Adrenal gland (tissue), 5 donors: ENCODE measurements around the gene LCE1A.

Source experiments
- POLR2A ChIP-seq, 2 donors: fragments of 450-650 bp; IDR thresholded peaks; one replicate each; pipeline ENCODE4 v1.6.1; 2017; ENCODE audit warnings: antibody characterized with exemption in 2 of 2, mild to moderate bottlenecking in 2 of 2, moderate library complexity in 1 of 2
- TF ChIP-seq, protein P1 (sequence below), 6 experiments: fragments of 450-650 bp in 4 of 6; fragments of 200-600 bp in 2 of 6; sonication (generic) in 1 of 6; IDR thresholded peaks; 1 replicate in 5 of 6; 2 replicates in 1 of 6; pipeline versions ENCODE4 v1.5.1 to v1.8.0; 2016 to 2021; ENCODE audit warnings: antibody characterized with exemption in 6 of 6, mild to moderate bottlenecking in 2 of 6, moderate library complexity in 1 of 6
- donor health status: DM: no; HTN: no; CAD: no.

DNA sequence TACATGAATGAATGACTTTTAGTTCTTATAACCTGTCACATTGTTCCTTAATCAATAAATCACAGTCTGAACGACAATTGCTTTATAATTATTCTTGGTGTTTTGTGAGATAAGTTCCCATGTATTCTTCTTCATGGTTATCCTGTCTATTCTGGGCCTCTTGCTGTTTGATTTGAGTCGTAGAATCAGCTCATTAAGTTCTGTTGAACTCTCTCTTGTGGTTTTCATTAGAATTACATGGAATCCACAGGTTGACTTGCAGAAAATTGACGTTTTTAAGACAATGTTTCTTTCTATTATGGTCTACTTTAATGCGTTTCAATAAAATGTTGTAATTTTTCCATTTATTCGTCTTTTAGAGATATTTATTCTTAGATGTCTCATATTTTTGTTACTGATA lies 4.0 kb upstream of the LCE1A start:
- TF ChIP-seq, protein P1, sequence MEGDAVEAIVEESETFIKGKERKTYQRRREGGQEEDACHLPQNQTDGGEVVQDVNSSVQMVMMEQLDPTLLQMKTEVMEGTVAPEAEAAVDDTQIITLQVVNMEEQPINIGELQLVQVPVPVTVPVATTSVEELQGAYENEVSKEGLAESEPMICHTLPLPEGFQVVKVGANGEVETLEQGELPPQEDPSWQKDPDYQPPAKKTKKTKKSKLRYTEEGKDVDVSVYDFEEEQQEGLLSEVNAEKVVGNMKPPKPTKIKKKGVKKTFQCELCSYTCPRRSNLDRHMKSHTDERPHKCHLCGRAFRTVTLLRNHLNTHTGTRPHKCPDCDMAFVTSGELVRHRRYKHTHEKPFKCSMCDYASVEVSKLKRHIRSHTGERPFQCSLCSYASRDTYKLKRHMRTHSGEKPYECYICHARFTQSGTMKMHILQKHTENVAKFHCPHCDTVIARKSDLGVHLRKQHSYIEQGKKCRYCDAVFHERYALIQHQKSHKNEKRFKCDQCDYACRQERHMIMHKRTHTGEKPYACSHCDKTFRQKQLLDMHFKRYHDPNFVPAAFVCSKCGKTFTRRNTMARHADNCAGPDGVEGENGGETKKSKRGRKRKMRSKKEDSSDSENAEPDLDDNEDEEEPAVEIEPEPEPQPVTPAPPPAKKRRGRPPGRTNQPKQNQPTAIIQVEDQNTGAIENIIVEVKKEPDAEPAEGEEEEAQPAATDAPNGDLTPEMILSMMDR (IDR thresholded peaks at IDR 0.05), result no peak
- TF ChIP-seq POLR2A (IDR thresholded peaks at IDR 0.05), result no peak
